GM23338 (cell line): ENCODE results near the gene CDH23. TPM values are rescaled to one million over a fixed set of nuclear protein-coding genes. Genes with fewer than 3 reads are reported as not detected.

ENCODE experiments used
- ATAC-seq: fragments of 200-7000 bp; cut with Tn5 transposase; 3 replicates; pipeline ENCODE4 v1.9.1; 2020
- DNase-seq: peaks from one replicate; pipeline ENCODE4 v3.0.0-alpha.2; 2015; ENCODE audit warnings: low spot score
- H2AFZ ChIP-seq: fragments of 200-600 bp; sonication (generic); 2 replicates; pipeline ENCODE4 v1.8.0; 2016; ENCODE audit warnings: antibody characterized with exemption, mild to moderate bottlenecking, moderate library complexity
- H3F3A ChIP-seq: fragments of 200-600 bp; sonication (generic); replicated peaks from 2 replicates; pipeline ENCODE4 v1.8.0; 2017; ENCODE audit warnings: antibody characterized with exemption, mixed run types, low read depth
- H3K27ac ChIP-seq: fragments of 200-600 bp; sonication (generic); 2 replicates; pipeline ENCODE4 v1.6.1; 2016; ENCODE audit warnings: low read depth
- H3K27me3 ChIP-seq: fragments of 200-600 bp; sonication (generic); 2 replicates; pipeline ENCODE4 v1.8.0; 2016; ENCODE audit warnings: mild to moderate bottlenecking, mixed run types, moderate library complexity; ENCODE audit not compliant: insufficient read depth
- H3K36me3 ChIP-seq: fragments of 200-600 bp; sonication (generic); 2 replicates; pipeline ENCODE4 v1.8.0; 2016; ENCODE audit warnings: mild to moderate bottlenecking; ENCODE audit not compliant: insufficient read depth
- H3K4me1 ChIP-seq: fragments of 200-600 bp; sonication (generic); 2 replicates; pipeline ENCODE4 v1.8.0; 2016; ENCODE audit warnings: mild to moderate bottlenecking, moderate library complexity; ENCODE audit not compliant: insufficient read depth
- H3K4me2 ChIP-seq: fragments of 200-600 bp; sonication (generic); 2 replicates; pipeline ENCODE4 v1.7.1; 2017; ENCODE audit warnings: mixed run types
- H3K4me3 ChIP-seq: fragments of 200-600 bp; sonication (generic); 2 replicates; pipeline ENCODE4 v1.6.1; 2016; ENCODE audit warnings: mixed run types
- H3K79me2 ChIP-seq: fragments of 200-600 bp; sonication (generic); replicated peaks from 2 replicates; pipeline ENCODE4 v1.8.0; 2017; ENCODE audit warnings: mild to moderate bottlenecking; ENCODE audit not compliant: insufficient read depth
- H3K9me2 ChIP-seq: fragments of 200-600 bp; sonication (generic); 2 replicates; pipeline ENCODE4 v1.8.0; 2017; ENCODE audit not compliant: insufficient read depth
- H4K20me1 ChIP-seq: fragments of 200-600 bp; sonication (generic); replicated peaks from 2 replicates; pipeline ENCODE4 v1.8.0; 2017; ENCODE audit warnings: mild to moderate bottlenecking; ENCODE audit not compliant: insufficient read depth
- H3K27ac Mint-ChIP-seq: 2 replicates; pipeline ENCODE4 v1.8.0; 2020; ENCODE audit warnings: inconsistent platforms, mild to moderate bottlenecking, moderate library complexity, mixed read lengths
- H3K27me3 Mint-ChIP-seq: 3 replicates; pipeline ENCODE4 v1.8.0; 2022; ENCODE audit warnings: low read depth, mild to moderate bottlenecking, moderate library complexity, mixed read lengths, inconsistent platforms; ENCODE audit not compliant: insufficient read depth, poor library complexity
- H3K36me3 Mint-ChIP-seq: 3 replicates; pipeline ENCODE4 v1.8.0; 2021; ENCODE audit warnings: low read depth, mild to moderate bottlenecking, inconsistent platforms, moderate library complexity, mixed read lengths
- H3K4me1 Mint-ChIP-seq: 3 replicates; pipeline ENCODE4 v1.8.0; 2020; ENCODE audit warnings: mild to moderate bottlenecking, inconsistent platforms, mixed read lengths
- H3K4me3 Mint-ChIP-seq: 3 replicates; pipeline ENCODE4 v1.8.0; 2021; ENCODE audit warnings: moderate library complexity, mild to moderate bottlenecking, inconsistent platforms, mixed read lengths
- H3K9me3 Mint-ChIP-seq: 3 replicates; pipeline ENCODE4 v1.8.0; 2020; ENCODE audit warnings: moderate library complexity, mild to moderate bottlenecking, inconsistent platforms, mixed read lengths
- CREB1 ChIP-seq: fragments of 250-450 bp; sonication (Bioruptor Pico); IDR thresholded peaks from 2 replicates; pipeline ENCODE4 v1.5.0; 2020; ENCODE audit warnings: low read depth, mild to moderate bottlenecking, moderate library complexity
- EZH2 ChIP-seq: fragments of 200-600 bp; sonication (generic); IDR thresholded peaks from one replicate; pipeline ENCODE4 v1.8.0; 2017; ENCODE audit warnings: antibody characterized with exemption, mild to moderate bottlenecking, low read depth; ENCODE audit not compliant: unreplicated experiment
- EZH2phosphoT487 ChIP-seq: fragments of 200-600 bp; sonication (generic); IDR thresholded peaks from one replicate; pipeline ENCODE4 v1.8.1; 2018; ENCODE audit warnings: antibody characterized with exemption; ENCODE audit not compliant: unreplicated experiment
- JUNB ChIP-seq: IDR thresholded peaks from one replicate; pipeline ENCODE4 v1.6.1; 2016; ENCODE audit warnings: antibody characterized with exemption; ENCODE audit not compliant: unreplicated experiment
- NANOG ChIP-seq: IDR thresholded peaks from 2 replicates; pipeline ENCODE4 v1.6.1; 2016; ENCODE audit warnings: antibody characterized with exemption, borderline replicate concordance
- POLR2AphosphoS5 ChIP-seq: IDR thresholded peaks from 2 replicates; pipeline ENCODE4 v1.6.1; 2016; ENCODE audit warnings: antibody characterized with exemption, low read depth
- STAT1 ChIP-seq: IDR thresholded peaks from one replicate; pipeline ENCODE4 v1.6.1; 2016; ENCODE audit warnings: antibody characterized with exemption; ENCODE audit not compliant: unreplicated experiment
- ZNF114 ChIP-seq: fragments of 250-450 bp; sonication (Bioruptor Pico); IDR thresholded peaks from 2 replicates; pipeline ENCODE4 v1.5.0; 2020; ENCODE audit warnings: mild to moderate bottlenecking, moderate library complexity
- ZNF331 ChIP-seq: fragments of 250-450 bp; sonication (Bioruptor Pico); IDR thresholded peaks from 2 replicates; pipeline ENCODE4 v1.5.0; 2020; ENCODE audit warnings: low read depth, mild to moderate bottlenecking, moderate library complexity
- polyA plus RNA-seq: library from polyadenylated mRNA; unstranded; fragments of >200 nt; fragmentation: Nextera tagmentation; extraction: Ambion mirVana; gene quantifications from 2 replicates; pipeline ENCODE4 v1.2.1, GENCODE V29; 2016
- total RNA-seq: library from RNA; depleted of rRNA; stranded (reverse); fragments of >200 nt; shearing (Covaris generic); gene quantifications from 2 replicates; pipeline ENCODE4 v1.2.3, GENCODE V29; 2014
- TF ChIP-seq, protein P1 (sequence below): fragments of 250-450 bp; sonication (Bioruptor Pico); IDR thresholded peaks from 2 replicates; pipeline ENCODE4 v1.5.0; 2020; ENCODE audit warnings: mild to moderate bottlenecking, moderate library complexity
- TF ChIP-seq, protein P2 (sequence below): IDR thresholded peaks from one replicate; pipeline ENCODE4 v1.6.1; 2018; ENCODE audit warnings: antibody characterized with exemption; ENCODE audit not compliant: unreplicated experiment

CDH23 gene
- total and polyA plus RNA-seq, 2 experiments from 2014 or later = 0.95 to 4.3 TPM

DNA sequence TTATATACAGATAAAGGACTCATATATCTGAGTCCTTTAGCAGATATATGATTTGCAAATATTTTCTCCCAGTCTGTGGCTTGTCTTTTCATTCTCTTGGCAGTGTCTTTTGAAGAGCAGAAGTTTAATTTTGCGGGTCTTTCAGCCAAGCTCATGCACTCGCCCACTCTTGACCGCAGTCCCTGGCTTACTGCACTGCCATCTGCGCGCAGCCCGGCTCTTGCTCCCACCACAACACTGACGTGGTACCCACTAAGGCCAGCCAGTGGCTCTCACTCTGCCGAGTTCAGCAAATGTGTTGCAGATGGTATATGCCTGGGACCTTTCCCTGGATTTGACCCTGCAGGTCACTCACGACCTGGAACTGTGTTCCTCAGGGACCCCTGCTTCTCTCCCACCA is 74.3 kb downstream of the CDH23 start:
- H3K36me3 Mint-ChIP-seq = no peaks in the 10 kb centered on the region
- Histone ChIP-seq H3K4me2 (no peak overlapping the region), H3K4me1 (0 out of 2 replicates have a peak, but pooled peaks cover 7% of the 10 kb centered on the region), H2AFZ (no peak overlapping the region), H3K27me3 (no peaks in the 10 kb centered on the region), H3K36me3 (no peaks in the 10 kb centered on the region), H3K79me2 (no peaks in the 10 kb centered on the region), H3K27ac (no peak overlapping the region), H3F3A (no peaks in the 10 kb centered on the region), H4K20me1 (no peaks in the 10 kb centered on the region; the same call in 1 of the 2 replicates), H3K9me2 (no peaks in the 10 kb centered on the region), H3K4me3 (no peak overlapping the region)
- ATAC-seq (no peak), DNase-seq (no peak)
- no peaks in the 10 kb centered on the region for H3K9me3 Mint-ChIP-seq
- H3K4me3 Mint-ChIP-seq = no peak overlapping the region
- H3K27me3 Mint-ChIP-seq = peaks cover 11% of the 10 kb centered on the region
- peak overlapping the region; percentile 6; the same call in 1 of the 2 replicates for H3K27ac Mint-ChIP-seq
- no peak for TF ChIP-seq EZH2phosphoT487
- no peak for TF ChIP-seq ZNF331 (CRISPR knock-in tag)
- TF ChIP-seq JUNB = no peak
- TF ChIP-seq, protein P1, sequence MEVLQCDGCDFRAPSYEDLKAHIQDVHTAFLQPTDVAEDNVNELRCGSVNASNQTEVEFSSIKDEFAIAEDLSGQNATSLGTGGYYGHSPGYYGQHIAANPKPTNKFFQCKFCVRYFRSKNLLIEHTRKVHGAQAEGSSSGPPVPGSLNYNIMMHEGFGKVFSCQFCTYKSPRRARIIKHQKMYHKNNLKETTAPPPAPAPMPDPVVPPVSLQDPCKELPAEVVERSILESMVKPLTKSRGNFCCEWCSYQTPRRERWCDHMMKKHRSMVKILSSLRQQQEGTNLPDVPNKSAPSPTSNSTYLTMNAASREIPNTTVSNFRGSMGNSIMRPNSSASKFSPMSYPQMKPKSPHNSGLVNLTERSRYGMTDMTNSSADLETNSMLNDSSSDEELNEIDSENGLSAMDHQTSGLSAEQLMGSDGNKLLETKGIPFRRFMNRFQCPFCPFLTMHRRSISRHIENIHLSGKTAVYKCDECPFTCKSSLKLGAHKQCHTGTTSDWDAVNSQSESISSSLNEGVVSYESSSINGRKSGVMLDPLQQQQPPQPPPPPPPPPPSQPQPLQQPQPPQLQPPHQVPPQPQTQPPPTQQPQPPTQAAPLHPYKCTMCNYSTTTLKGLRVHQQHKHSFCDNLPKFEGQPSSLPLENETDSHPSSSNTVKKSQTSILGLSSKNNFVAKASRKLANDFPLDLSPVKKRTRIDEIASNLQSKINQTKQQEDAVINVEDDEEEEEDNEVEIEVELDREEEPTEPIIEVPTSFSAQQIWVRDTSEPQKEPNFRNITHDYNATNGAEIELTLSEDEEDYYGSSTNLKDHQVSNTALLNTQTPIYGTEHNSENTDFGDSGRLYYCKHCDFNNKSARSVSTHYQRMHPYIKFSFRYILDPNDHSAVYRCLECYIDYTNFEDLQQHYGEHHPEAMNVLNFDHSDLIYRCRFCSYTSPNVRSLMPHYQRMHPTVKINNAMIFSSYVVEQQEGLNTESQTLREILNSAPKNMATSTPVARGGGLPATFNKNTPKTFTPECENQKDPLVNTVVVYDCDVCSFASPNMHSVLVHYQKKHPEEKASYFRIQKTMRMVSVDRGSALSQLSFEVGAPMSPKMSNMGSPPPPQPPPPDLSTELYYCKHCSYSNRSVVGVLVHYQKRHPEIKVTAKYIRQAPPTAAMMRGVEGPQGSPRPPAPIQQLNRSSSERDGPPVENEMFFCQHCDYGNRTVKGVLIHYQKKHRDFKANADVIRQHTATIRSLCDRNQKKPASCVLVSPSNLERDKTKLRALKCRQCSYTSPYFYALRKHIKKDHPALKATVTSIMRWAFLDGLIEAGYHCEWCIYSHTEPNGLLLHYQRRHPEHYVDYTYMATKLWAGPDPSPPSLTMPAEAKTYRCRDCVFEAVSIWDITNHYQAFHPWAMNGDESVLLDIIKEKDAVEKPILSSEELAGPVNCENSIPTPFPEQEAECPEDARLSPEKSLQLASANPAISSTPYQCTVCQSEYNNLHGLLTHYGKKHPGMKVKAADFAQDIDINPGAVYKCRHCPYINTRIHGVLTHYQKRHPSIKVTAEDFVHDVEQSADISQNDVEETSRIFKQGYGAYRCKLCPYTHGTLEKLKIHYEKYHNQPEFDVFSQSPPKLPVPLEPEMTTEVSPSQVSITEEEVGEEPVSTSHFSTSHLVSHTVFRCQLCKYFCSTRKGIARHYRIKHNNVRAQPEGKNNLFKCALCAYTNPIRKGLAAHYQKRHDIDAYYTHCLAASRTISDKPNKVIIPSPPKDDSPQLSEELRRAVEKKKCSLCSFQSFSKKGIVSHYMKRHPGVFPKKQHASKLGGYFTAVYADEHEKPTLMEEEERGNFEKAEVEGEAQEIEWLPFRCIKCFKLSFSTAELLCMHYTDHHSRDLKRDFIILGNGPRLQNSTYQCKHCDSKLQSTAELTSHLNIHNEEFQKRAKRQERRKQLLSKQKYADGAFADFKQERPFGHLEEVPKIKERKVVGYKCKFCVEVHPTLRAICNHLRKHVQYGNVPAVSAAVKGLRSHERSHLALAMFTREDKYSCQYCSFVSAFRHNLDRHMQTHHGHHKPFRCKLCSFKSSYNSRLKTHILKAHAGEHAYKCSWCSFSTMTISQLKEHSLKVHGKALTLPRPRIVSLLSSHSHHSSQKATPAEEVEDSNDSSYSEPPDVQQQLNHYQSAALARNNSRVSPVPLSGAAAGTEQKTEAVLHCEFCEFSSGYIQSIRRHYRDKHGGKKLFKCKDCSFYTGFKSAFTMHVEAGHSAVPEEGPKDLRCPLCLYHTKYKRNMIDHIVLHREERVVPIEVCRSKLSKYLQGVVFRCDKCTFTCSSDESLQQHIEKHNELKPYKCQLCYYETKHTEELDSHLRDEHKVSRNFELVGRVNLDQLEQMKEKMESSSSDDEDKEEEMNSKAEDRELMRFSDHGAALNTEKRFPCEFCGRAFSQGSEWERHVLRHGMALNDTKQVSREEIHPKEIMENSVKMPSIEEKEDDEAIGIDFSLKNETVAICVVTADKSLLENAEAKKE (CRISPR knock-in tag) = no peak
- no peak for TF ChIP-seq CREB1 (CRISPR knock-in tag)
- no peak for TF ChIP-seq NANOG
- TF ChIP-seq EZH2 = no peak
- TF ChIP-seq, protein P2, sequence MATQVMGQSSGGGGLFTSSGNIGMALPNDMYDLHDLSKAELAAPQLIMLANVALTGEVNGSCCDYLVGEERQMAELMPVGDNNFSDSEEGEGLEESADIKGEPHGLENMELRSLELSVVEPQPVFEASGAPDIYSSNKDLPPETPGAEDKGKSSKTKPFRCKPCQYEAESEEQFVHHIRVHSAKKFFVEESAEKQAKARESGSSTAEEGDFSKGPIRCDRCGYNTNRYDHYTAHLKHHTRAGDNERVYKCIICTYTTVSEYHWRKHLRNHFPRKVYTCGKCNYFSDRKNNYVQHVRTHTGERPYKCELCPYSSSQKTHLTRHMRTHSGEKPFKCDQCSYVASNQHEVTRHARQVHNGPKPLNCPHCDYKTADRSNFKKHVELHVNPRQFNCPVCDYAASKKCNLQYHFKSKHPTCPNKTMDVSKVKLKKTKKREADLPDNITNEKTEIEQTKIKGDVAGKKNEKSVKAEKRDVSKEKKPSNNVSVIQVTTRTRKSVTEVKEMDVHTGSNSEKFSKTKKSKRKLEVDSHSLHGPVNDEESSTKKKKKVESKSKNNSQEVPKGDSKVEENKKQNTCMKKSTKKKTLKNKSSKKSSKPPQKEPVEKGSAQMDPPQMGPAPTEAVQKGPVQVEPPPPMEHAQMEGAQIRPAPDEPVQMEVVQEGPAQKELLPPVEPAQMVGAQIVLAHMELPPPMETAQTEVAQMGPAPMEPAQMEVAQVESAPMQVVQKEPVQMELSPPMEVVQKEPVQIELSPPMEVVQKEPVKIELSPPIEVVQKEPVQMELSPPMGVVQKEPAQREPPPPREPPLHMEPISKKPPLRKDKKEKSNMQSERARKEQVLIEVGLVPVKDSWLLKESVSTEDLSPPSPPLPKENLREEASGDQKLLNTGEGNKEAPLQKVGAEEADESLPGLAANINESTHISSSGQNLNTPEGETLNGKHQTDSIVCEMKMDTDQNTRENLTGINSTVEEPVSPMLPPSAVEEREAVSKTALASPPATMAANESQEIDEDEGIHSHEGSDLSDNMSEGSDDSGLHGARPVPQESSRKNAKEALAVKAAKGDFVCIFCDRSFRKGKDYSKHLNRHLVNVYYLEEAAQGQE = no peak
- no peak for TF ChIP-seq ZNF114 (CRISPR knock-in tag)
- TF ChIP-seq STAT1 = no peak
- TF ChIP-seq POLR2AphosphoS5 = no peak
- H3K4me1 Mint-ChIP-seq = peaks cover 21% of the 10 kb centered on the region
